ENCODE data around the gene FLRT2. TPM values are rescaled to one million over a fixed set of nuclear protein-coding genes. Genes with fewer than 3 reads are reported as not detected.

The FLRT2 gene
- total and polyA plus RNA-seq, 10 donors, result 7.8 to 63.9 (median 23.8) TPM

- WGBS, 5 donors, result 64 to 78% (median 75%) methylated on average over 2 of the region's 2 CpGs
- DNase-seq, result no peak
- TF ChIP-seq POLR2AphosphoS5 (IDR thresholded peaks at IDR 0.05) (no peak), CTCF (IDR thresholded peaks at IDR 0.05 in 8 of 11, conservative IDR thresholded peaks at IDR 0.05 in 3 of 11) (no peak), POLR2A (IDR thresholded peaks at IDR 0.05) (no peak)
- Histone ChIP-seq H3K9me3 (peaks cover 0 to 8% (median 0%) of the 10 kb centered on the region in 8 donors), H3K27ac (no peak overlapping the region), H3K36me3 (no peaks in the 10 kb centered on the region), H3K4me1 (no peaks in the 10 kb centered on the region), H3K4me3 (no peak overlapping the region), H3K27me3 (replicated peaks in 1 of 7) (no peaks in the 10 kb centered on the region)
- intact Hi-C loops (cut with DNase I; ENCODE audit: low total_unique reads), result no loop called here
Observed at GRCh38 chr14:85483037-85483436, 46.9 kb upstream of the FLRT2 start.

GRCh38 chr14:85483652-85484051, 46.3 kb upstream of the FLRT2 start:
- DNase-seq, result no peak
- Histone ChIP-seq H3K4me1 (no peaks in the 10 kb centered on the region), H3K4me3 (no peak overlapping the region), H3K27me3 (replicated peaks in 1 of 7) (no peaks in the 10 kb centered on the region), H3K27ac (no peak overlapping the region), H3K9me3 (peaks cover 0 to 8% (median 0%) of the 10 kb centered on the region in 8 donors), H3K36me3 (no peaks in the 10 kb centered on the region)
- TF ChIP-seq POLR2A (IDR thresholded peaks at IDR 0.05) (no peak), CTCF (IDR thresholded peaks at IDR 0.05 in 8 of 11, conservative IDR thresholded peaks at IDR 0.05 in 3 of 11) (no peak), POLR2AphosphoS5 (IDR thresholded peaks at IDR 0.05) (no peak)
- intact Hi-C loops (cut with DNase I; ENCODE audit: low total_unique reads), result no loop called here

GRCh38 chr14:85487215-85487614, 42.7 kb upstream of the FLRT2 start:
- 82 to 88% (median 87%) methylated on average over 4 of the region's 4 CpGs for WGBS, 5 donors
- H3K4me1 ChIP-seq, result no peaks in the 10 kb centered on the region
- H3K27me3 ChIP-seq (replicated peaks in 1 of 7), result no peaks in the 10 kb centered on the region
- intact Hi-C loops (cut with DNase I; ENCODE audit: low total_unique reads), result no loop called here
- H3K36me3 ChIP-seq, result no peaks in the 10 kb centered on the region
- no peak overlapping the region for H3K27ac ChIP-seq
- DNase-seq, result no peak
- no peak overlapping the region for H3K4me3 ChIP-seq
- peaks cover 0 to 20% (median 6%) of the 10 kb centered on the region in 8 donors for H3K9me3 ChIP-seq
- TF ChIP-seq POLR2A (IDR thresholded peaks at IDR 0.05) (no peak), CTCF (IDR thresholded peaks at IDR 0.05 in 8 of 11, conservative IDR thresholded peaks at IDR 0.05 in 3 of 11) (no peak), POLR2AphosphoS5 (IDR thresholded peaks at IDR 0.05) (no peak)

GRCh38 chr14:85501751-85502150, 28.2 kb upstream of the FLRT2 start:
- WGBS, 5 donors, result 85 to 98% (median 91%) methylated on average over 1 of the region's 1 CpG
- no peak overlapping the region for H3K4me3 ChIP-seq
- no peaks in the 10 kb centered on the region for H3K4me1 ChIP-seq
- TF ChIP-seq CTCF (IDR thresholded peaks at IDR 0.05 in 8 of 11, conservative IDR thresholded peaks at IDR 0.05 in 3 of 11), result no peak
- no peak for TF ChIP-seq POLR2AphosphoS5 (IDR thresholded peaks at IDR 0.05)
- no peak for TF ChIP-seq POLR2A (IDR thresholded peaks at IDR 0.05)
- no peaks in the 10 kb centered on the region for H3K9me3 ChIP-seq
- no peak for DNase-seq
- intact Hi-C loops (cut with DNase I; ENCODE audit: low total_unique reads), result no loop called here
- H3K36me3 ChIP-seq, result no peaks in the 10 kb centered on the region
- H3K27ac ChIP-seq, result no peak overlapping the region
- no peaks in the 10 kb centered on the region for H3K27me3 ChIP-seq (replicated peaks in 1 of 7)
